ENCODE measurements around the gene ZDHHC19.
"Not testable (repeated sequence)": the region's sequence is repeated elsewhere in the genome, so short reads cannot be mapped to it uniquely, and the experiment has no call there.

ZDHHC19 gene

GRCh38 chr3:196216089-196216564 is 4.9 kb upstream of the ZDHHC19 start, which contains the start of gene SLC51A:
SLC51A (plus strand) TSS chr3:196216534; CDS start chr3:196216713, 179 bp downstream.
- TF ChIP-seq CTCF (IDR thresholded peaks at IDR 0.05): no peak
- Mint-ChIP-seq H3K4me1 (peaks cover 62% of the 10 kb centered on the region), H3K4me3 (no peak within 1 kb of the TSS), H3K27ac (no peak within 1 kb of the TSS), H3K27me3 (ENCODE audit: low read depth, poor library complexity) (peaks cover 24% of the 10 kb centered on the region), H3K36me3 (ENCODE audit: low read depth) (no peaks in the 10 kb centered on the region), H3K9me3 (no peaks in the 10 kb centered on the region)
- DNase-seq: no peak

DNA sequence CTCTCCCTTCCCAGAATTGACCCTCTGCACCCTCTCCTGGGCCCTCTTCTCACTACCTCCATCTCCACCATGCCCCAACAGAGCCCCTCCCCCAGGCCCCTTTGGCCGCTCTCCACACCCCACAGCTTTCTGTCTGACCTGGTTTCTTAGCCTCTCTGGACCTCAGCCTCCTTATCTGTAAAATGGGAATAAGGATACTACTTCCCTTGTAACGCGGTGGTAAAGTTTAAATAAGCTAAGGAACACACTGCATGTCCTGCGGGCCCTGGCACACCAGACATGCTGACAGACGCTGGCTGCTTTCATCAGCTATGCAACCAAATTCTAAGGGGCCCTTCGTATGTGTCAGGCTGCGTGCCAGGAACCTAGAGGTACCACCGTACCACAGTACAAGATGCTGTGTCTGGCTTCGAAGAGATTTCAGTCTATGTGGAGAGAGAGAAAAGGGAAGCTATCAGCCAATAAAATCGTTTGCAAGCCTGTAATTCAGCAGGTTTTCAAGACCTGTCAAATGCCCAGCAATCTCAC is 4.4 kb upstream of the ZDHHC19 start:
- Mint-ChIP-seq H3K4me1 (peaks cover 66% of the 10 kb centered on the region), H3K27me3 (ENCODE audit: low read depth, poor library complexity) (peaks cover 24% of the 10 kb centered on the region), H3K9me3 (no peaks in the 10 kb centered on the region), H3K27ac (no peak overlapping the region), H3K36me3 (ENCODE audit: low read depth) (no peaks in the 10 kb centered on the region), H3K4me3 (no peak overlapping the region)
- TF ChIP-seq CTCF (IDR thresholded peaks at IDR 0.05): no peak
- DNase-seq: no peak

- DNase-seq: no peak
- Mint-ChIP-seq H3K9me3 (no peaks in the 10 kb centered on the region), H3K4me3 (no peak overlapping the region), H3K36me3 (ENCODE audit: low read depth) (no peaks in the 10 kb centered on the region), H3K27me3 (ENCODE audit: low read depth, poor library complexity) (peaks cover 24% of the 10 kb centered on the region), H3K4me1 (peaks cover 66% of the 10 kb centered on the region), H3K27ac (no peak overlapping the region)
- no peak for TF ChIP-seq CTCF (IDR thresholded peaks at IDR 0.05)
These were observed 3.7 kb upstream of the ZDHHC19 start for GRCh38 chr3:196214783-196215441.

DNA sequence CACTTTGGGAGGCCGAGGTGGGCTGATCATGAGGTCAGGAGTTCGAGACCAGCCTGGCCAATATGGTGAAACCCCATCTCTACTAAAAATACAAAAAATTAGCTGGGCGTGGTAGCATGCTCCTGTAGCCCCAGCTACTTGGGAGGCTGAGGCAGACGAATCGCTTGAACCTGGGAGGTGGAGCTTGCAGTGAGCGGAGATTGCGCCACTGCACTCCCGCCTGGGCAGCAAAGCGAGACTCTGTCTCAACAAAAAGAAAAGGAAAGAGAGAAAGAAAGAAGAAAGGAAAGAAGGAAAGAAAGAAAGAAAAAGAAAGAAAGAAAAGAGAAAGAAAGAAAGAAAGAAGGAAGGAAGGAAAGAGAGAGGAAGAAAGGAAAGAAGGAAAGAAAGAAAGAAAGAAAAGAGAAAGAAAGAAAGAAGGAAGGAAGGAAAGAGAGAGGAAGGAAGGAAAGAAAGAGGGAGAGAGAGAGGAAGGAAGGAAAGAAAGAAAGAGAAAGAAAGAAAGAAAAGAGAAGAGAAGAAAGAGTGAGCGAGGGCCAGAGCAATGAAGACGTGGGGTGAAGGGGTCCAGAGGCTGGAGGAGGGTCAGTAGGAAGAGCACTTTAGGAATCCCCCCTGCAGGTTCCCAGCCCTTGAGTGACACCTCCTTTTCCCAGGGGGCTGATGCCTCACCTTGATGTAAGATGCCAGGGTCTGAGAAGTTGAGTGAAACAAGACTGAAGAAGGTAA is 1.1 kb downstream of the ZDHHC19 start:
- H3K4me3 Mint-ChIP-seq; DNase-seq; H3K36me3 Mint-ChIP-seq (ENCODE audit: low read depth): not testable (repeated sequence)
- Mint-ChIP-seq H3K27me3 (ENCODE audit: low read depth, poor library complexity) (peaks cover 34% of the 10 kb centered on the region), H3K27ac (peak overlapping the region; percentile 68), H3K9me3 (peaks cover 16% of the 10 kb centered on the region), H3K4me1 (peaks cover 44% of the 10 kb centered on the region)

DNA sequence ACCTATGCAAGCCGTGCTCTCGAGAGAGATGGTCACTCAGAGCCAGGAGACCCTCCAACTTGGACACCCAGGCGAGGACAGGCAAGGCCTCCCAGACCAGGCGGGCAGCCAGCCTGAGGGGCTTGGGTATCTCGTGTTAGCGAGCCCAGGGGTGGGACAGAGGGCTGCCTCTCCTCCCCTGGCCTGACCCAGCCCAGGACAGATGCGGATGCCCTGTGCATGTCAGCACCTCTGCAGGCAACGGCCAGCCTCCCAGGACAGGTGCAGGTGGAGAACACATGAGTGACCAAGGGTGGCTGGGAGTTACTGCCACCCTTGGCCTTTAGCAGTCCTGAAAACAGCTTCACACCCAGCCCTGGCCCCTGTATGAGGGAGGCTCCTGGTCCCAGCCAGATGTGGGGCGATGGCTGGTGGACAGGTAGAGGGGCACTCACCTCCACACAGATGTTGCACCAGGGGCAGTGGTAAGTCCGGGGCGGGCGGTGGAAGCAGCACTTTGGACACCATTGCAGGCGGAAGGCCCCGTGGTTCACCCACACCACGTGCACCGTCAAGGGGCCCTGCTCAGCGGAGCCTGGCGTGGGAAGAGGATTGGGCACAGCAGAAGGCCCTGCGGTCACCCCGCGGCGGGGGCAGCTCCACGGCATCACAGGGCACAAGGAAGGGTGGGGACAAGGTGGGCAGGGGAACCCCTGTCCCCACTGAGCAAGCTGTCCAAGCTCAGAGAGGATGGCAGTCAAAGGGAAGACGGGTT is 2.1 kb downstream of the ZDHHC19 start:
- TF ChIP-seq CTCF (IDR thresholded peaks at IDR 0.05): no peak
- H3K9me3 Mint-ChIP-seq: peaks cover 23% of the 10 kb centered on the region
- peaks cover 42% of the 10 kb centered on the region for H3K27me3 Mint-ChIP-seq (ENCODE audit: low read depth, poor library complexity)
- H3K36me3 Mint-ChIP-seq (ENCODE audit: low read depth): peaks cover 5% of the 10 kb centered on the region
- no peak for DNase-seq
- H3K27ac Mint-ChIP-seq: no peak overlapping the region
- H3K4me1 Mint-ChIP-seq: peaks cover 34% of the 10 kb centered on the region
- no peak overlapping the region for H3K4me3 Mint-ChIP-seq

Data from nephron progenitor cell (in vitro differentiated cells).